NCI-H524 (cell line): ENCODE measurements around the gene CLN5.

Experiments
- DNase-seq, 2 experiments: peaks; one replicate each; lab custom pipeline; 2025; lab: John Stamatoyannopoulos, UW

Gene CLN5

DNA sequence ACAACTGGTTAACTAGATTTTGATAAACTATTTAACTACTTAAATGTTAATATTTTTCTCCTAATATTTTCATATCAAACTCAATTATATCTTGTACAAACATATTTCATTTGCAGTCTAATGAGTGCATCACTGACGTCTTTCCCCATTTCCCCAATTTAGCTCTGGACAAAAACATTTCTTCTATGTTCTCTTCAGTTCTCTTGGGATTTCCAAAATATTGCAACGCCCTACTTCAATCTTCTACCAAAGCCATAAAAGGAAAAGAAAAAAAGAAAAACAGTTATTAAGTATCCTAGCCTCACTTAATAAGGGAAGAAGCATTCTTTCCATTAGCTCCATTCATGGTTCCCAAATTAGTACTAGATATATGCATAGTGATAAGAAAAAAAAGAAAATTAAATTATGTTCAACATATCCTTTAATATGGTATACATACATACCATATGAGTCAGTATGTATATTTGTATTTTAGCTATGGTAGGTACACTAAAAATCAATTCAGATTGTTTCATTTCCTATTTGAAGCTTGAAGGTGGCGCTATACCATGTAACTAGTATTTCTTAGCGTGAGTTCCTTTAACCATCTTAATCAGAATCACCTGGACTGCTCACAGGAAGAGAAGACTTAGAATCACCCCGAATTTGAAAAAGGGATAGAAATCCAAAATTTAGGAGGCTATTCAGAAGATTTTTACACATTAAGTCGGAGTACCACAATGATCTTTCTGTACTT, 25.2 kb downstream of the CLN5 start:
- no peak for DNase-seq

DNA sequence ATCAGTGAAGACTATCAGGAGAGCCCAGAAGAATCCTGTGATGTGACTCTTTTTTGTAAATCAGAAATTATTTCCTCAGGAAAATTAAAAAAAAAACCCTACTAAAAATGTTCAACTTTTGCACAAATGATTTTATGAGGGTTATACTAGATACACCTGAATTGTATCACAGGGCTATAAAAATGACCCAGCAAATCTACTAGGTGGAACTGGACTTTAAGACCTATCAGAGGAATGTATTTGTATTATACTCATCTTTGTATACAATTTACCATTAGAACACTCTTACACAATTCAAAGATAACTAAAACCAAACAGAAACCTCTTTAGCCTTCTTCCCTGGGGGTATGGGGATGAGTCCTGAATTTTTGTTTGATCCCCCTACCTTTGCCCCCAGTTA, 27.9 kb downstream of the CLN5 start:
- no peak for DNase-seq

DNA sequence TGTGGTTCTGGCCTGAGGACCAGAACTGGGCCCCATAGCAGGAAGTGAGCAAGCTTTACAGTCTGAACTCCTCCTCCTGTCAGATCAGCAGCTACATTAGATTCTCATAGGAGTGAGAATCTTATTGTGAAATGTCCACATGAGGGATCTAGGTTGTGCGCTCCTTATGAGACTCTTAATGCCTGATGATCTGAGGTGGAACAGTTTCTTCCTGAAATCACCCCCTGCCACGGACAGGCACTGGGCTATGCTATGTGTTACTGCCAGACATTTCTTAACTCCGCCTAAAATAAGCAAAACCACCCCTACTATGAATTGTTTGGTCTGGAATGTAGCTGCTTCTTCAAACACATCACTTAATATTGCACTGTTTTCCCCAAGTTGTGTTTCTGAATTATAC, 30.5 kb downstream of the CLN5 start:
- DNase-seq = no peak

DNA sequence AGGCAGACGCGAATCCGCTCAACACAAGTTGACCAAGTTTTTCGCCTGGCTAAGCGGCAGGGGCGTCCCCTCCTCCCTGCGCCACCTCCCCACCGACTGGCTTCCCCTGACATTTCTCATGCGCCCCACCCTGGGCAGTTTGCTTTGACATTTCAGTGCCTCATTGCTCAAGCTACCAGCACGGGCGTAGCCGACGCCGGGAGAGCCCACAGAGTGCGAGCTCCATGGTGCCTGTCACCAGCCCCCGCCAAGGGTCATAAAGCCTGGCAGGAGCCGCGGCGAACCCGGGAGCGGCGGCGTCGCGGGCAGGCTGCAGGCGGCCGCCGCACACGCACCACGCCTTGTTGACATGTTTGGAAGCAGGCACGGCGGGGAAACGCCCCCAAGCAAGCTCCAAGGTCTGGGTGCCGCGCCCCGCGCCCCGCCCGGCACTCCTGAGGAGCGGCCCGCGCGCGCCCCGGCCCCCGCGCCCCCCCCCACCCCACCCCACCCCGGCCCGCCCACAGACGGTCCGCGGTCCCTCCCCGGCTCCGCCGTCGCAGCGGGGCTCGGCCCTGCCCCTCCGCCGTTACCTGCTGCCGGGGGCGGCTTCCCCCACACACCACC, 34.5 kb downstream of the CLN5 start:
- DNase-seq = peak; percentile 37 to 75

DNA sequence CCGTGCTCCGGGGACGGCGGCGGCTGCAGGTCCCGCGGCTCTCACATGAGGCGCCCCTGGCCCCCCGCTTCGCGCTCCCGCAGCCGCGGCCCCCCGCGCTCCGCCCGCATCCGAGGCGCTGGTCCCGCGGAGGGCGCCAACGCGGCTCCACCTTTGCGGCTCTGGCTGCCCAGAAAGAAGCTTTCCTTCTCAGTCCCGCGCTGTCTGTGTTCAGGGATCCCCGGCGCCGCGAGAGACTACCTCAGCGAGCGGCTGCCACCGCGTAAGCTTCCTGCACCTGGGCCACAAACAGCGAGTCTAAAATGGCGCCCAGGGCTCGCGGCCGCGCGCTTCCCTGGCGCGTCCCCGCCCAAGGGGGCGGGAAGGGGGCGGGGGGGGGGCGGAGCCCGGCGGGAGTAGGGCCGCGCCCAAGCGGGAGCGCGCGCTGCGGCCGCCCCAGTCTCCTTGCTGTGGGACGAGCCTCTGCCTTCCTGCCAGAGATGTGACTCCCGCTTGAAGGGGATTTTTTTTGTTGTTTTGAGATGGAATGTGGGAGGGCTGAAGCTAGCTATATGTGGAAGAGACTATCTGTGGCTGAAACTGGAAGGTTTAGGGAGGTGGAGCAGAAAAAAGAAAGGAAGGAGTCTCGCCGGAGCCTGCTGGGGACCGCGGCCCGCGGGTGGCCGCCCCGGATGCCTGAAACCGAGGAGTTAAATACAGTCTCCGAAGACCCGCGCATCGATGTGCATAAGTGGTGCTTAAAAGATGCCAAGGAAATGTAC, 35.2 kb downstream of the CLN5 start, which contains the start of gene FBXL3:
Gene FBXL3 (minus strand): TSS at position 299 of the 761 bp plus-strand sequence. CDS start 5,299 bp downstream, outside the sequence.
- DNase-seq = peak; percentile 66 to 84

DNA sequence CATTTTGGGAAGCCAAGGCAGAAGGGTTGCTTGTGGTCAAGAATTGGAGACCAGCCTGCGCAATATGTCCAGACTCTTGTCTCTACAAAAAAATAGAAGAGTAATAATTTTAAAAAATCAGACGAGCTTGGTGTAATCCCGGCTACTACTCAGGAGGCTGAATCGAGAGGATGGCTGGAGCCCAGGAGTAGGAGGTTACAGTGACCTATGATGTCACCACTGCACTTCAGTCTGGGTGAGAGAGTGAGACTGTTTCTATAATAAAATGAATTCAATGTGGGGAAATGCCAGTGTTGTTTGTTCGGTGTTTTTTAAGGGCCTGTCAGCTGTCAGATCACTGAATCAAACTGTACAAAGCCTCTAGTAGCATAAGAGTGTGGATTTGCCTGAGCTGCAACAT, 36.3 kb downstream of the CLN5 start:
- DNase-seq = no peak

DNA sequence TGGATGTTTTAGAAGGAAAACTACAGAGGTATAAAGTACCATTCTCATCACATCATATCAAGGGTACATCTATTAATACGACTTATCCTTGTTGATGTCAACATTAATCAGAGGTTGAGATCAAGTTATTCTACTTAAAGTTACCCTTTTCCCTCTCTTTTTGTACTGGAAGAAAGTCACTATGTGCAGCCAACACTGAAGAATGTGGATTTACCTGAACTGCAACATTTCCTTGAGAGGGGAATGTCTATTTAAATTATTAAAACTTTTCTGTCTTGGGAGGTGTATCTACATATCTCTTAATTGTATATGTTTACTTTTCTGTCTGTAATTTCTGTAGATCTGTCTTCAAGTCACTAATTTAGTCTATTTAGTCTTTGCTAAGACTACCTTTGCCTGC, 37.6 kb downstream of the CLN5 start:
- DNase-seq = no peak

DNA sequence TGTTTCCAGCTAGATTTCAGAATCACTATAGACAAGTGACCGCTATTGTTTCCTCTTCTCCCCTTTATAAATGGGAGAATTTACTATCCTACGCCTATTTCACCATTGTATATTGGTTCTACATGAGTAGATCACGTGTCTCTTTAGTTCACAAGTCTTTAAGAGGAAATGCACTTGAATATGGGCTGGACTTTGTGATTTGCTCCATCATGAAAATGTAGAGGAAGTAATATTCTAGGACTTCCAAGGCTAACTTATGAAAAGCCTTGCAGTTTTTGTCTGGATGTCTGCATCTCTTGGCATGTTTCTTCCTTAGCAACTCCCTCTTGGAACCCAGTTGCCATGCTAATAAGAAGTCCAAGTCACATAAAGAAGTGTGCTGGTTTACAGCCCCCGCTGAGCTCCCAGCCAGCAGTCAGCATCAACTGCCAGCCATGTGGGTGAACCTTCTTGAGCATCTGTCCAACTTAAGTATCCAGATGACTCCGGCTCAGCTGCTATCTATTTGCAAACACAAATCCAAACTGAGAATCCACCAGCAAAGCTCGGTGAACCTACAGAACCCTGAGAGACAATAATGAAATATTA, 39.9 kb downstream of the CLN5 start:
- DNase-seq = peak; percentile 77 to 90

DNA sequence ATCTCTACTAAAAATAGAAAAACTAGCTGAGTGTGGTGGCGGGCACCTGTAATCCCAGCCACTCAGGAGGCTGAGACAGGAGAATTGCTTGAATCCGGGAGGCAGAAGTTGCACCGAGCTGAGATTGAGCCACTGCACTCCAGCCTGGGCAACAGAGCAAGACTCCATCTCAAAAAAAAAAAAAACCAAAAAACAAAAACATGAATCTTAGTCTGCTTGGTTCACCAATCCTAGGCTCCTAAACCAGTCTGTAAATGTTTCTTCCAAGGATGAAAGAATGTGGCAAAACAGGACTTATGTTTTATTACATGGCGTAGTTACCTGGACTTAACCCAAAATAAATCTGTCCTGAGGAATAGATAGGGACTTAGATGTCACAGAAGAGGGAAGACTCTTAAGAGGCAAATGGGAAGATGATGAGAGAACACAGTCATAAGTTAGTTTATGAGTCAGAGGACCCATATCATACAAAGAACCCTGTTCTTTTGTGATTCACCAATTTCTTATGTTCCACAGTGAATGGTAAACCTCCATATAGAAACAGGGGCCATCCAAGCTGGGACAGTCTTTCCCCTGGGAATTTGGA, 41.9 kb downstream of the CLN5 start:
- DNase-seq = no peak

DNA sequence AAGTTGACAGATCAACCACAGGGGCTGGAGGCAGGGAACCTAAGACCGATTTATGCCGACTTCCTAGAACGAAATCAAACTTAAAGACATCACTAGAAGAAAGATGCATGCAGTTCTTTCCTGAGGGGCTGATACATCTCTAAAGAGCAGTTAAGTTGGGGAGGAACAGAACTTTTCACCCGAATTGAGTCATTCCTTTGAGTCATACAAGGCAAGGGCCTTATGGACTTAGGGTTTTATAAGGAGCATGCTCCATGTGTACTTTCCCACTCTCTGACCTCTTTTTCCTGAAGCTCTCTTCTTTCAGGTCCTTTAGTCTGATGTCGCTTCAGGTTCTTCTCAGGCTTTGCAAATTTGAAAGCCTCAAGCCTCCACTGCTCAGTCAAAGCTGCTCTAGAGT, 43.0 kb downstream of the CLN5 start:
- DNase-seq = no peak

DNA sequence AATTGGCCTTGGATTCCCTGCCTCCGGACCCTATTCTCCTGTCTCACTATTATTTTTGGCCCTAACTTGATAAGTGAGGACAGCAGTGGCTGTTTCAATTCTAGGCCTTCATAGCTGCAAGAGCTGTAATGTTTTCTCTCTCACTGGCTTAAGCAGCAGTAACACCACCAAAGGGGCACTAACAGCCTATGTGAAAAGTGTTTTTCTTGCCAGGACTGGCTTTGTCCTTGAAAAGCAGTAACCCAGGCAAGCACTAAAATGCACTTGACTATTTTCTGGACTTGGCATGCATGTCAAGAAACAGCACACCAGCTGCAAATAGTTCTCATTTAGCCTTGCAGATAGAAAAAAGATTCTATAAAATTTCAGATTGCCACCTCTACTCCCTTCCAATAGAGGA, 44.4 kb downstream of the CLN5 start:
- no peak for DNase-seq

DNA sequence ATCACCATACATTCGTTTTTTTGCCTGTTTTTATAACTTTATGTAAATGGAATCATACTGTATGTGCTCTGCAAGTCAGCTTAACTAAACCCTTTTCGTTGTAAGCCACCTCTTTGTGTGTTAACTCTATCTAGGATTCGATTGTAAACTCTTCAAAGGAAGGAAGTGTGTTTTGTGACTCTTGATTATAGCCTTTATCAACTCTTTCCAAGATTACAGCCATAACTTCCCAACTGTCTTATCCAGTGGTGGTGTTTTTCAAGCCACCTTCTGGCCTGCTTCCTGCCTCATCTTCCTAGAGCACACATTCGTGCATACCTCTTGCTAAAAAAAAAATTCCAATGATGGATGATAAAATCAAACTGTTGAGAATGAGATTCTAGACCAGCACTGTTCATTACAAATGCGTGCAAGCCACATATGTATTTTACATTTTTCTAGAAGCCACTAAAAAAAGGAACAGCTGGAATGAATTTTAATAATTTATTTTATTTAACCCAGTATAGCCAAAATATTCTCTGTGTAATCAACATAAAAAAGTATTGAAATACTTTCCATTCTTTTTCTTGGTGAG, 47.1 kb downstream of the CLN5 start:
- no peak for DNase-seq

DNA sequence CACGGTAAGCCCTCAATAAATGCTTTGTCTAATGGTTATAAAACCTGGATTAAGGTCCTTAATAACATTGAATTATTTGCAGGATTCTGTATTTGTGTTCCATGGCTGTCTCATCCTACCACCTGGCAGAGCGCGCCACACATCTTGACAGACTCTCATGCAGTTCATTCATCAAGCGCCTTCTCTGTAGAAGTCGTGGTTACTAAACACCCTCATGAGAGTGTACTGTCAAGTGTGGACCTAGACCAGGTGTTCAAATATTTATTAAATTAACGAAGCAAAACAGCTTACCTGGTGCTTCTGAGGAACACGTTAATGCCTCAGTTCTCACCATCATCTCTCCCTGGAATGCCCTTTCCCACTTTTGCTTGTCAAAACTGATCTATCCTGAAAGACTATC, 48.2 kb downstream of the CLN5 start:
- peak; percentile 72 to 83 for DNase-seq

DNA sequence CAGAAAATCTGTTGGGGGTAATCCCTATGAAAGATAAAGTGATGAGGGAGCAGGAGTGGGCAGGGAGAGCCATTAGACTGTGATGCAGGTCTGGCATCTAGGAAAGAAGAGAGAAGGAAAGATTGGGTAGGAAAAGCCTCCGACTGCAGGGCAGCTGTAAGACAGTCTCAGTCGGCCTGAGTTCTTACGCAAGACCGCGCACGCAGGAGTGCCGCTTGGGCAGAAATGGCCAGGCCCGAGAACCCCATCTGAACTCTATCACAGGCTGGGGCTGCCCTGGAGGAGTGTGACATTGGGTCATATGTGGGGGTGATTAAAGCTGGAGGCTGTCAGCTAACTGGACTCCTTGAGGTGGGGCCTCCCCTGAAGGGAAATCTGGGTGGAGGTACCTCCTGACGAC, 49.0 kb downstream of the CLN5 start:
- DNase-seq = peak; percentile 76 to 91

DNA sequence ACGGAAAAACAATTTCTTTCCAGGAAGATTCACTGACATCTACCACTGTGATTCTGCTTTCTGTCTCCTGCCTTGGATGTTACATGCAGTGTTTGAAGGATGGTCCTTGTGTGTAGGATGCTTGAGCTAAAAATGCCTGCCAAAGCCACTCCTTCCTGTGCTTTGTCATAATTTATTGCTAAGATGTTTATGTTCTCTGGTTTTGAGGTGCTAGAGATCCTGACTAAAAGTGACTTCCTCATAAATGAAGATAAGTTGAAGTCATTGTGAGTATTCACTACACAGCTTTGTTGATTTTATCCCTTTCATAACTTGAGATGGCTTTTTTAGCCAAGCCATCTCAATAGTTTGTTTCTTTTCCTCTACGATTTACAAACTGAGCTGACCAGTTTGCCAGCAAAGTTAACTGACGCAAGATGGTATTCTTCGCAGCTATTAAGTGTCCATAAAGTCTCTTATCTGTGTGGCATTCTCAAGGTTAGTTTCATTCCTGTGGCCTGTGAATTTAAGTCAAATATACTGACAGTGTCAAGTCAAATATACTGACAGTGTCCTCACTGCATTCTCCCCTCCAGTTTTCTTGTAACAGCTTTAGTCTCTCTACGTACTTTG, 50.8 kb downstream of the CLN5 start:
- DNase-seq = no peak

DNA sequence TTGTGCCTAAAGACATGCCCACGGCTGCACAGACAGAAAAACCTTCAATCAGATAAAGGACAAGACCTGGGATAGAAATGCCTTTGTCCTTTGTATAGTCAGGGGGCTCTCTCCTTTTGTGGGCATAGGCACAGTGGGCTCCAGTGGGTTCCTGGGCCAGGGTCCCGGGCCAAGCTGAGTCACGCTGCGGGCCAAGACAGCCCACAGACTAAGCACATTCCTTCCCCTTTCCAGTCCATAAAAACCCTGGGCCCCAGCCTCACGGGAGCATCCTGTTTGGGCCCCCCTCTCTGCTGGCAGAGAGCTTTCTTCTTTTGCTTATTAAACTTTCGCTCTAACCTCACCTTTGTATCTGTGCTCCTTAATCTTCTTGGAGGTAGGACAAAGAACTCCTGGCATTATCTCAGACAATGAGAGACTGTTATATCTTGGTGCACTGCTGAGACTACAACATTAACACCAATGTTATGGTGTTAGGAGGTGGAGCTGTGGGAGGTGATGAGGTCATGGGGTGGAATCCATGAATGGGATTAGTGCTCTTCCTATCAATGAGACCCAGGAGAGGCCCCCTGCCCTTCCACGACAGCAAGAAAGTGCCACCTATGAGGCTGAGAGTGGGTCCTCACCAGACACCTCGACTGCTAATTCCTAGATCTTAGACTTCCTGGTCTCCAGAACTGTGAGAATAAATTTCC, 55.9 kb downstream of the CLN5 start:
- no peak for DNase-seq

DNA sequence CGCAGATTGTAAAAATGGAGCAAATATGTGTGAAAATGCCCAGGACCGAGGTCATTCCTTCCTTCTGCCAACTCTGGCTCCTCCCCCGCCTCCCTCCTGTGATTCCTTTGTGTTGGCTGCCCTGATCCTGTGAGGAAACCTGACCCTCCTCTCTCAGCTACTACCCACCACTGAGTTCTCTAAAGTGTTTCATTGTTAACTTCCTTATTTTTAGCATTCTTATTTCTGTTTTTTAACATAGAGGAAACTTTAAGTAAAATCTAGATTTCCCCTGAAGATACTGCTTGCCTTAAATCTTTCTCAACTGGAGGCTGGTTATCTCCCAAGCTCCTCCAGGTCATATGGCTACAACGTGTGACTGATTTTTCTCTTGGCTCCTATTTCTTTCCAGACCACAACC, 56.8 kb downstream of the CLN5 start:
- DNase-seq = no peak

DNA sequence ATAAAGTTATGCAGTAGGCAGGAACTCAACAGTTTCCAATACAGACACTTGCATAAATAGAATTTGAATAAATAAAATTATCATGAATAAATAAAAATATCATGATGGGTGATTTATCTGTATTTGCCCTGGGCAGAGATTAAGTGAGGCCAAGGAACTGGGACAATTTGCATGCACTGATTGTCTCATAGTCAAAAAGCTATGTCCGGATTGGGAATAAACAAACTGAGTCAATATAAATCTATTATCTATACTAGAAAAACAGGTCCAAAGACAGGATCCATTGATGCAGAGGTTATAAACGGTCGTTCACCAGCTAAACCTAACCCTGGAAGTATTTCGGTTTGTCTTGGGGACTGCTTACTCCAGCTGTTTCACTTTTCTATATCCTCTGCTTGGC, 61.3 kb downstream of the CLN5 start:
- no peak for DNase-seq
